Lung microvascular endothelial cell (primary cell): Measurements from ENCODE around the gene AMPH. TPM values are rescaled to one million over a fixed set of nuclear protein-coding genes. Genes with fewer than 3 reads are reported as not detected.
"Not testable (repeated sequence)": the region's sequence is repeated elsewhere in the genome, so short reads cannot be mapped to it uniquely, and the experiment has no call there.

Experiments used
- DNase-seq, 2 donors: peaks; one replicate each; pipeline versions ENCODE4 v3.0.0 to v3.0.0-alpha.2; 2010; ENCODE audit warnings: low read depth in 2 of 2
- total RNA-seq: library from RNA; depleted of rRNA; stranded (reverse); fragments of >200 nt; gene quantifications from 2 replicates; pipeline ENCODE4 v1.2.1, GENCODE V29; 2014

Gene AMPH
- total RNA-seq, 1 donor from 2014 or later = not detected

- peak; percentile 31 to 52 for DNase-seq
These were observed 276.8 kb downstream of the AMPH start for GRCh38 chr7:38354271-38354851.

- DNase-seq = not testable (repeated sequence)
These were observed 277.7 kb downstream of the AMPH start for GRCh38 chr7:38353431-38353881.

DNA sequence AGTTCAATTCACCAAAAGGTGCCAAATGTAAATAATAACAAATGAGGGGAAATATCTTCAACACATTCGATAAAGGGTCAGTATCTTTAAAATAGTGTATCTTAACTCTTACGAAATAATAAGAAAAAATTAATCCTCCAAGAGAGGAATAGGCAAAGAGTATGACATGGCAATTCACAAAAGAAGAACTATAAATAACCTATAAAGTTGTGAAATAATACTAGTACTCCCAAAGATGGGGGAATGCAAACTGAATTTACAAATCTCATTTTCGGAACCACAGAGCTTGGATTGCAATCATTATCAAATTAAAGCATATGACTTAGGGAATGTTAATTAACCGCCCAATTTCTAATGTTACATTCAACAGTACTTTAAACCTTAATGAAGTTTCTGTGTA, 279.6 kb downstream of the AMPH start:
- no peak for DNase-seq

- DNase-seq = not testable (repeated sequence)
These were observed 280.4 kb downstream of the AMPH start for GRCh38 chr7:38350777-38351176.

- DNase-seq = peak in 1 of 2 donors; percentile 24
These were observed 281.1 kb downstream of the AMPH start for GRCh38 chr7:38349869-38350583.

DNA sequence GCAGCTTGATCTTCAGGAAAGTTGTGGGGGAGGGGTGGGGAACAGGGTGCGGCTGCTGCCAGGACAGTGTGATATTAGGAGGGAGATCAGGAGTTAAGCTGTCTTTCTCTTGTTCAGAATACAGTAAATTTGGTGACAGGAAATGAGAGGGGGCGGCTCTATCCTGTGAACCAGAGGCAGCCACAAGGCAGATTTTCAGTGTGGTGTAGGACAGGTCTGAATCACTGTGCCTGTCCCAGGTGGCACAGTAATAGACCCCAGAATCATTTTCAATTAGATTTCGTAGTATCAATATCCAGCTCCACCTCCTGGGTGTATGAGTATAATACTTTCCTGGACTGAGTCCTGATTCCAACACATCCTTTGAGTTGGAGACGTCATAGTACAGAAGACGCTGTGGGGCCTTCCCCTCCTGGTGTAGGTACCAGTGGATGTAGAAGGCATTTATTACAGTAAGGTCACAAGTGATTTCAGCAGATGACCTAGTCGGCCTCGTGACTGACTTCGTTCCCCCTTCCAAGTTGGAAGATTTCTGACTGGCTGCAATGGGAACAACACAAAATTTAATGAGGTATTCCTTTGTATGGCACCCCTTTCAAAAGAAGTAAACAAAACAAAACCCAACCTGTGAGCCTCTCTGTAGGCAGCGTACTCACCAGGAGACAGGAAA, 281.9 kb downstream of the AMPH start:
- peak in 1 of 2 donors; percentile 38 for DNase-seq

DNA sequence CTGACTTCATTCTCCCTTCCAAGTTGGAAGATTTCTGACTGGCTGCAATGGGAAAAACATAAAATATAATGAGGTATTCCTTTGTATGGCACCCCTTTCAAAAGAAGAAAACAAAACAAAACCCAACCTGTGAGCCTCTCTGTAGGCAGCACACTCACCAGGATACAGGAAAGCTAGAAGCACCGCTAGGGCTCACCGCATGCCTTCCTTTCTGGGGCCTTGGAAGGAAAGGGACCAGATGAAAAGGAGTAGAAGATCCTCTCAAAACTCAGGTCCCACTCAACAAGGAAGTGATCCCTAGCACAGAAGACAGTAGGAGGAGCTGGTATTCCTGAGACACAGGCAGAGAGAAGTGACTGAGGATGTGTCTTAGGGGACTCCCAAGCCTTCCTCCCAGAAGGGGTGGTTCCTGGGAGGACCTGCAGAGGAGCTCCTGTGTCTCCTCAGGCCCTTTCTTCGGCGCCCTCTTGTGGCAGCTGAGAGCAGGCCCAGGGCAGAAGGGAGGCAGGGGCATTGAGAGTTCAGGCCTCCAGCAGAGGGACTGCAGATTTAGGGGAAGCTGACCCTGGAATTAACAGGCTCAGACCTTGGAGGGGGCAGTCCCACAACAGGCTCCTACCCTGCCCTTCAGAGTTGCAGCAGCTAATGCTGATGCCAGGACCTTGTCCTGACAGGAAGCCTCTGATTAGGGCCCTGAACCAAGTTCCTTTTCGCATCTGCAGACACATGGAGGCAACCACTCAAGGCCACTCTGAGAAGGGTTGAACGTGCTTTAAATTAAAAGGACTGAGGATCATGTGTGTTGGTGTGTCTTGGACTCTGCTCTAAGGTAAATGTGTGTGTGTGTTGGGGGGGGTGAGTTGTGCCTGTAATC, 285.6 kb downstream of the AMPH start:
- DNase-seq = peak in 1 of 2 donors; percentile 56

- not testable (repeated sequence) for DNase-seq
These were observed 286.4 kb downstream of the AMPH start for GRCh38 chr7:38344741-38345140.

GRCh38 chr7:38342135-38342534, 289.0 kb downstream of the AMPH start:
- DNase-seq = not testable (repeated sequence)

- DNase-seq = peak in 1 of 2 donors; percentile 27
These were observed 289.9 kb downstream of the AMPH start for GRCh38 chr7:38341172-38341705.

- no peak for DNase-seq
These were observed 291.0 kb downstream of the AMPH start for GRCh38 chr7:38339953-38340819.

DNA sequence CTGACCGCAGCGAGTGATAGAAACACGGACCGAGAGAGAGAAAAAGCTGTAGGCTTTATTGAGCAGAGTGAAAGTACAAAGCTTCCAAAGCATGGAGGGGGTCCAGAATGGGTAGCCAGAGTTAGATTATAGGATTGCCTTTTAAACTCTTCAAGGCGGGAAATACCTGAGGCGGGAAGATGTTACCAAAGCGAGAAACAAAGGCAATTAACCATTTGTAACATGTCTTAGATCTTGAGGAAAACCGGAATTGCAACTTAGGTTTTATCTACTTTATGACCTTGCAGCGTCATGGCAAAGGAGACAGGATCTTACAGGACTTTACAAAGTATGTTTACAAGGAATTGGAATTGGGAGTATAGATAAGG, 295.0 kb downstream of the AMPH start:
- DNase-seq = not testable (repeated sequence)

DNA sequence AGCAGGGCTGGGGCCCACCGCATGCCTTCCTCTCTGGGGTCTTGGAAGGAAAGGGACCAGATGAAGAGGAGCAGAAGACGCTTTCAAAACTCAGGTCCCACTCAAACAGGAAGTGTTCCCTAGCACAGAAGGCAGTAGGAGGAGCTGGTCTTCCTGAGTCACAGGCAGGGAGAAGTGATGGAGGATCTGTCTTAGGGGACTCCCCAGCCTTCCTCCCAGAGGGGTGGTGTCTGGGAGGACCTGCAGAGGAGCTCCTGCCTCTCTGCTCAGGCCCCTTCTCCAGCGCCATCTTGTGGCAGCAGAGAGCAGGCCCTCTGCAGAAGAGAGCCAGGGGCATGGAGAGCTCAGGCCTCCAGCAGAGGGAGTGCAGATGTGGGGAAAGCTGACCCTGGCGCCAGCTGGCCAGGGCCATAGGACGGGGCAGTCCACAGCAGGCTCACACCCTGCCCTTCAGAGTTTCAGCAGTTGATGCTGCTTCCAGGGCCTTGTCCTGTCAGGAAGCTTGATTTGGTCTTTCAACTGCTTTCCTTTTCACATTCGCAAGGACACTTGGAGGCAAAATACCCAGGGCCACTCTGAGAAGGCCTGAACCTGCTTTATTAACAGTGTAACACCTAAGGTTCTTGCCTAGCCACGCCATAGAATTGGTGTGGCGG, 295.6 kb downstream of the AMPH start:
- DNase-seq = peak; percentile 81 to 89

DNA sequence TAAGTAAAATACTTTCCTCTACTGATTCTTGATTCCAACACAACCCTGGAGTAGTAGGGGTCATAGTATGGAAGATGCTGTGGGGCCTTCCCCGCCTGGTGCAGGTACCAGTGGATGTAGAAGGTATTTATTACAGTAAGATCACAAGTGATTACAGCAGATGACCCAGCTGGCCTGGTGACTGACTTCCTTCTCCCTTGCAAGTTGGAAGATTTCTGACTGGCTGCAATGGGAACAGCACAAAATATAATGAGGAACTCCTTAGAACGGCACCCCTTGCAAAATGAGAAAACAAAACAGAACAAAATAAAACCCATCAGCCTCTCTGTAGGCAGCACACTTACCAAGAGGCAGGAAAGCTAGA, 296.1 kb downstream of the AMPH start:
- no peak for DNase-seq

DNA sequence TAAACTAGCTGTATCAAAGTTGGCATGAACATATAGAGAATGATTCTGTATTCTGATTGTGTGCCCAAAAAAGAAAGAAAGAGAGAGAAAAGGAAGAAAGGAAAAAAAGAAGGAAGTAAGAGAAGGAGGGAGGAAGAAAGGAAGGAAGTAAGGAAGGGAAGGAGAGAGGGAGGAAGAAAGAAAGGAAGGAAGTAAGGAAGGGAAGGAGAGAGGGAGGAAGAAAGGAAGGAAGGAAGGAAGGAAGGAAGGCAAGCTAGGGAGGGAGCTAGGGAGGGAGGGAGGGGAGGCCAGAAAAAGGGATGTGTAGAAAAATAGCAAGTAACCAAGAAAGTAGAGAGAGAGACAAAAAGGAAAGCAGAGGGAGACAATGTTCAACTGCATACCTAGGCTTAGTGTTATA, 297.0 kb downstream of the AMPH start:
- no peak for DNase-seq
